ENCODE results near the gene OS9.
"Not testable (repeated sequence)": the region's sequence is repeated elsewhere in the genome, so short reads cannot be mapped to it uniquely, and the experiment has no call there.

The OS9 gene

GRCh38 chr12:57693659-57694458 is at the start of gene OS9:
Gene OS9, plus strand, starts transcription at chr12:57694132. Its CDS starts 30 bp downstream, at chr12:57694162.
- DNase-seq: peak; percentile 98

- DNase-seq: not testable (repeated sequence)
Observed at GRCh38 chr12:57645990-57646658, 47.8 kb upstream of the OS9 start.

- not testable (repeated sequence) for DNase-seq
Observed at GRCh38 chr12:57646659-57647049, 47.3 kb upstream of the OS9 start.

GRCh38 chr12:57654042-57654441 is 39.9 kb upstream of the OS9 start:
- DNase-seq: no peak

GRCh38 chr12:57655541-57656240 is 38.2 kb upstream of the OS9 start:
- no peak for DNase-seq

- DNase-seq: not testable (repeated sequence)
Observed at GRCh38 chr12:57656408-57656807, 37.5 kb upstream of the OS9 start.

GRCh38 chr12:57657744-57658143 is 36.2 kb upstream of the OS9 start:
- no peak for DNase-seq

- no peak for DNase-seq
Observed at GRCh38 chr12:57658890-57659289, 35.0 kb upstream of the OS9 start.

- DNase-seq: no peak
Observed at GRCh38 chr12:57661376-57661775, 32.6 kb upstream of the OS9 start.

- DNase-seq: not testable (repeated sequence)
Observed at GRCh38 chr12:57665066-57665820, 28.7 kb upstream of the OS9 start.

- no peak for DNase-seq
Observed at GRCh38 chr12:57666897-57667296, 27.0 kb upstream of the OS9 start.

- DNase-seq: not testable (repeated sequence)
Observed at GRCh38 chr12:57669691-57670090, 24.2 kb upstream of the OS9 start.

GRCh38 chr12:57671811-57672210 is 22.1 kb upstream of the OS9 start:
- DNase-seq: not testable (repeated sequence)

GRCh38 chr12:57672801-57673200 is 21.1 kb upstream of the OS9 start:
- DNase-seq: no peak

- DNase-seq: no peak
Observed at GRCh38 chr12:57674691-57675090, 19.2 kb upstream of the OS9 start.

- DNase-seq: not testable (repeated sequence)
Observed at GRCh38 chr12:57677947-57678346, 16.0 kb upstream of the OS9 start.

- no peak for DNase-seq
Observed at GRCh38 chr12:57679697-57680096, 14.2 kb upstream of the OS9 start.

- DNase-seq: no peak
Observed at GRCh38 chr12:57687862-57688261, 6.1 kb upstream of the OS9 start.

- no peak for DNase-seq
Observed at GRCh38 chr12:57688931-57689330, 5.0 kb upstream of the OS9 start.

GRCh38 chr12:57692500-57692899 is 1.4 kb upstream of the OS9 start:
- no peak for DNase-seq

GRCh38 chr12:57693317-57693658 is 644 bp upstream of the OS9 start:
- no peak for DNase-seq

GRCh38 chr12:57694459-57695019 is 607 bp downstream of the OS9 start:
- peak; percentile 24 for DNase-seq

Data from NCI-H526 treated with DMSO at 0.1 percent for 48 hours (cell line).